Epithelial cell of proximal tubule (primary cell): Measurements from ENCODE around the gene SGCA. TPM values are rescaled to one million over a fixed set of nuclear protein-coding genes. Genes with fewer than 3 reads are reported as not detected.

ENCODE experiments used
- DNase-seq: peaks from one replicate; pipeline ENCODE4 v3.0.0-alpha.2; 2011; ENCODE audit warnings: low read depth
- H3K4me3 ChIP-seq: 2 replicates; pipeline ENCODE4 v1.5.1; 2011; ENCODE audit warnings: low read depth, mild to moderate bottlenecking, low read length
- total RNA-seq: library from RNA; depleted of rRNA; stranded (reverse); fragments of >200 nt; gene quantifications from 2 replicates; pipeline ENCODE4 v1.2.3, GENCODE V29; 2015
- TF ChIP-seq, protein P1 (sequence below): conservative IDR thresholded peaks from 2 replicates; pipeline ENCODE4 v1.5.1; 2012; ENCODE audit warnings: low read depth, mild to moderate bottlenecking, low read length

The SGCA gene
- total RNA-seq, 1 donor from 2014 or later, result 0.69 TPM

DNA sequence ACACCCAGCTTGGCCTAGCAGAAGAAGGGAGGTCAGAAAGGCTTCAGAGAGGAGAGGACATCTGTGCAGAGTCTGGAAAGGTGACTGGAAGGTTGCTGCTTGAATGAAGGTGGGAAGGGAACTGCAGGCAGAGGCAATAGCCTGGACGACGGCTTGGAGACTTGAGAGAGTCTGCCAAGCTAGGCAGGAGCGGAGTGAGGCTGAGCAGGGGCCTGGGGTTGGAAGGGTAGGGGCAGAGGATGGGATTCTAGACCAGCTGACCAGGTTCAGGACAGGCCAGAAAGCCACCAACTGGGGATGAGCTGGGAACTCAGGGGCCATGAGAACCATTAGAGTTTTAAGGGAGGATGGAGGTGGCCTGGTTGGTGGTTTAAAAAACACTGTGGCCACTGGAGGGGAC is 339 bp upstream of the SGCA start:
- H3K4me3 ChIP-seq, result no peak overlapping the region
- no peak for DNase-seq
- TF ChIP-seq, protein P1, sequence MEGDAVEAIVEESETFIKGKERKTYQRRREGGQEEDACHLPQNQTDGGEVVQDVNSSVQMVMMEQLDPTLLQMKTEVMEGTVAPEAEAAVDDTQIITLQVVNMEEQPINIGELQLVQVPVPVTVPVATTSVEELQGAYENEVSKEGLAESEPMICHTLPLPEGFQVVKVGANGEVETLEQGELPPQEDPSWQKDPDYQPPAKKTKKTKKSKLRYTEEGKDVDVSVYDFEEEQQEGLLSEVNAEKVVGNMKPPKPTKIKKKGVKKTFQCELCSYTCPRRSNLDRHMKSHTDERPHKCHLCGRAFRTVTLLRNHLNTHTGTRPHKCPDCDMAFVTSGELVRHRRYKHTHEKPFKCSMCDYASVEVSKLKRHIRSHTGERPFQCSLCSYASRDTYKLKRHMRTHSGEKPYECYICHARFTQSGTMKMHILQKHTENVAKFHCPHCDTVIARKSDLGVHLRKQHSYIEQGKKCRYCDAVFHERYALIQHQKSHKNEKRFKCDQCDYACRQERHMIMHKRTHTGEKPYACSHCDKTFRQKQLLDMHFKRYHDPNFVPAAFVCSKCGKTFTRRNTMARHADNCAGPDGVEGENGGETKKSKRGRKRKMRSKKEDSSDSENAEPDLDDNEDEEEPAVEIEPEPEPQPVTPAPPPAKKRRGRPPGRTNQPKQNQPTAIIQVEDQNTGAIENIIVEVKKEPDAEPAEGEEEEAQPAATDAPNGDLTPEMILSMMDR, result no peak

DNA sequence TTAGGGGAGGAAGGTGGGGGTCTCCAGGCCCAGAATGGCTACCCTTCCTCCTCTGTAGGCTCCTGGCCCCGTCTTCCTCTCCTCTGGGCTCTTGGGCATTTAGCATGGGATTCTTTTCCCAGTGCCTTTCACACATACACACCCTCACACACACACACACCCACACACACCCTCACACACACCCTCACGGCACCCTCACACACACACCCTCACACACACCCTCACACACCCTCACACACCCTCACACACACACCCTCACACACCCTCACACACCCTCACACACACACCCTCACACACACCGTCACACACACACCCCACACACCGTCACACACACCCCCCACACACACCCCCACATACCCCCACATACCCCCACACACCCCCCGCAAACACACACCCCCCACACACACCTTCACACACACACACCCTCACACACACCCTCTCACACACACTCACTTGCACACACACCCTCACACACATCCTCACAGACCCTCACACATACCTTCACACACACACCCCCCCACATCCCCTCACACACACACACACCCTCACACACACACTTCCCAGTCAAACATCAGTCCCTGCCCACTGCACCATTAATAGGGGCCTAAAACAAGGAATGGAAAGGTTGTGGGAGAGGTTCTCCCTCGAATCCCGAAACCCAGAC is 845 bp downstream of the SGCA start:
- no peak overlapping the region for H3K4me3 ChIP-seq
- DNase-seq, result no peak
- TF ChIP-seq, protein P1, result no peak

DNA sequence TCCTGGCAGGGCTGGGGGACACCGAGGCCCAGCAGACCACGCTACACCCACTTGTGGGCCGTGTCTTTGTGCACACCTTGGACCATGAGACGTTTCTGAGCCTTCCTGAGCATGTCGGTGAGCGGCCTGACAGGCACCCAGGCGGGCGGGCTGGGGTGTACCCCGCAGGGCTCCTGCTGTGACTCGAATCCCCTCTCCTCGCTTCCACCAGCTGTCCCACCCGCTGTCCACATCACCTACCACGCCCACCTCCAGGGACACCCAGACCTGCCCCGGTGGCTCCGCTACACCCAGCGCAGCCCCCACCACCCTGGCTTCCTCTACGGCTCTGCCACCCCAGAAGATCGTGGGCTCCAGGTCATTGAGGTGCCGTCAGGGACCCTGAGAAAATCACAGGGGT is 1.6 kb downstream of the SGCA start:
- TF ChIP-seq, protein P1, result no peak
- DNase-seq, result no peak
- H3K4me3 ChIP-seq, result no peak overlapping the region

DNA sequence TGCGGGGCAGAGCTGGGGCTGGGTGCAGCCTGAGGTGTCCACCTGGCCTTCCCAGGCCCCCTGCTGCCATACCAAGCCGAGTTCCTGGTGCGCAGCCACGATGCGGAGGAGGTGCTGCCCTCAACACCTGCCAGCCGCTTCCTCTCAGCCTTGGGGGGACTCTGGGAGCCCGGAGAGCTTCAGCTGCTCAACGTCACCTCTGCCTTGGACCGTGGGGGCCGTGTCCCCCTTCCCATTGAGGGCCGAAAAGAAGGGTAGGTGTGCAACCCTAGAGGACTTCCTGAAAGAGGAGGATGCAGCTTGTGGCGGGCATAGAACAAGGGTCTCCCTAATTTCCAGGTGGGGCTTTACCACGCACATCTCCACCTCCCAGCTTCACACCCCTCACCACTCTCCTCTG is 2.5 kb downstream of the SGCA start:
- H3K4me3 ChIP-seq, result no peak overlapping the region
- TF ChIP-seq, protein P1, result no peak
- no peak for DNase-seq

DNA sequence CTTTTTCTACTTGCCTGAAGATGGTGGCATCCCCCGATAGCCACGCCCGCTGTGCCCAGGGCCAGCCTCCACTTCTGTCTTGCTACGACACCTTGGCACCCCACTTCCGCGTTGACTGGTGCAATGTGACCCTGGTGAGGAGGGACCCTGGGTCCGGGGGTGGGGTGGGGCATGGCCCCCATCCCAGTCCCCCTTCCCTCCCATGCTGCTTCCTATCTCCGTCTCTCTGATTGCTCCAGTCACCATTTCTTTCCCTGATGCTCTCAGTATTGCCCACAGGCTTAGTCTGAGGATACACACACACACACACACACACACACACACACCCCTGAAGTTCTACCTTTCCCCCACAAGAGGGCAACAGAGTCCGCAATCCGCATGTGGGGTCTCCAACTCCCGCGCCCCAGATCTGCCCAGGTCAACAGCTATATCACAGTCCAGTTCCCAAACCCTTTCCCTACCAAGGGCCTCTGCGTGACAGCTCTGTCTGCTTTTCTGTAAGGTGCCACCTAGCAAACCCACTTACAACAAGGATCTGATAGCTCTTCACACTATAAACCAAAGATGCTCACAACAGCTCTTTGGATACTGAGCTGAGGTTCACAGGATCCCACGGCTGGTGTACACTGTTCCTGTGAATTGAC is 3.4 kb downstream of the SGCA start:
- no peak overlapping the region for H3K4me3 ChIP-seq
- TF ChIP-seq, protein P1, result peak; percentile 95
- no peak for DNase-seq

DNA sequence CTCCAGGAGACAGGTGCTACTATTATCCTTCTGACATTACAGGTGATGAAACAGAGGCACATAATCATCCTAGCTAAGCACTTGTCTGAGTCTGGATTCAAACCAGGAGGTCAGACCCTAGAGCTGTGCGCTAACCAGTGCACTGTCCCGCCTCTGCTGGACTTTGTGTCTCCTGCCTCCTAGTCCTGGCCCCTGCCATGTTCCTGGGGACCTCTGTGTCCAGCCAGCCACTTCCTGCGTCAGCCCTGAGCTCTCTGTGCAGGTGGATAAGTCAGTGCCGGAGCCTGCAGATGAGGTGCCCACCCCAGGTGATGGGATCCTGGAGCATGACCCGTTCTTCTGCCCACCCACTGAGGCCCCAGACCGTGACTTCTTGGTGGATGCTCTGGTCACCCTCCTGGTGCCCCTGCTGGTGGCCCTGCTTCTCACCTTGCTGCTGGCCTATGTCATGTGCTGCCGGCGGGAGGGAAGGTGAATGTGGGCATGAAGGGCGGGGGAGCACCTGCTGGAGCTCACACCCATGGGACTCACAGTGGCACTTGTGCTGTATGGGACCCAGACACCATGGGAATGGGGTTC is 4.2 kb downstream of the SGCA start:
- H3K4me3 ChIP-seq, result no peak overlapping the region
- DNase-seq, result no peak
- TF ChIP-seq, protein P1, result no peak
